Ectodermal cell (in vitro differentiated cells): ENCODE measurements around the gene ZCCHC24.

Experiments
- H3K27ac ChIP-seq: 2 replicates; pipeline ENCODE4 v1.7.0; 2013; ENCODE audit warnings: mild to moderate bottlenecking, low read depth, low read length; ENCODE audit not compliant: insufficient read depth, poor library complexity, severe bottlenecking
- H3K27me3 ChIP-seq: 2 replicates; pipeline ENCODE4 v1.7.0; 2013; ENCODE audit warnings: mild to moderate bottlenecking, low read length; ENCODE audit not compliant: insufficient read depth, control insufficient read depth, poor library complexity, severe bottlenecking
- H3K36me3 ChIP-seq: one replicate; pipeline ENCODE4 v1.7.0; 2013; ENCODE audit warnings: low read length; ENCODE audit not compliant: control insufficient read depth, insufficient read depth
- H3K4me1 ChIP-seq: one replicate; pipeline ENCODE4 v1.7.0; 2013; ENCODE audit warnings: low read length; ENCODE audit not compliant: control insufficient read depth, insufficient read depth
- H3K4me3 ChIP-seq: 2 replicates; pipeline ENCODE4 v1.7.0; 2013; ENCODE audit warnings: low read depth, low read length, control low read depth; ENCODE audit not compliant: insufficient read depth
- H3K9me3 ChIP-seq: 2 replicates; pipeline ENCODE4 v1.7.0; 2013; ENCODE audit warnings: mild to moderate bottlenecking, low read length, moderate library complexity; ENCODE audit not compliant: control insufficient read depth
- WGBS, 2 experiments: methylation state at CpG; one replicate each; pipeline ENCODE4 v1.1.7; 2013; ENCODE audit warnings: missing lambda C conversion rate in 2 of 2; 5-methylcytosine and 5-hydroxymethylcytosine counted together

The ZCCHC24 gene

DNA sequence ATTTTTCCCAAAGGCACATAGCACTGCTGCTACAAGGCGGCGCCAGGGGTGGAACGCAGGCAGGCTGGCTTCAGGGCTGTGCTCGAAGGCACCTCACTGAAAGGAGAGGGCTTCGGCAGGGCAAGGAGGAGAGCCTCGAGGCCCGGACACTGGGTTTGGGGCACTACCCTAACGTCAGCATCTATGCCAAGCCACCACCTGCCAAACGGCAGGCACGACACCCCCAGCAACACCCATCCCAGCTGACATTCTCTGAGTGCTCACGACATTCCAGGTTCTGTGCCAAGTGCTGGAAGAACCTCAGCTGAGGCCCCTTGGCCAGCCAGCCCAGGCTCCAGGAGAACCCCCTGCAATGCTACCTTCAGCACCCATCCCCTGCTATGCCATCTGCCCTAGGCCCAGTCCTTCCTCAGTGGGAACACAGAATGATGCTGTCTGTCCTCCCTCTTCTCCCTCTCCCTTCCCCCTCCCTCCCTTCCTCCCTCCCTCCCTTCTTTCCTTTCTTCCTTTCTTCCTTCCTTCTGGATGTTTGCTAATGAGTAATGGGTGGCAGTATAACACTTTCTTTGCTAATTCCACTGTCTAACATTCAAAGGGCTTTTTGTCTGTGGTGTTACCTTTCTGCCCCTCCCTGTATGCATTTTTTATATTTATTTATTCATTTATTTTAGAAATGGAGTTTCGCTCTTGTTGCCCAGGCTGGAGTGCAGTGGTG lies 24.3 kb downstream of the ZCCHC24 start:
- H3K4me3 ChIP-seq: no peak overlapping the region
- peaks cover 9% of the 10 kb centered on the region for H3K4me1 ChIP-seq
- H3K27ac ChIP-seq: no peak overlapping the region
- H3K9me3 ChIP-seq: no peaks in the 10 kb centered on the region
- 88 to 90% methylated on average over 11 to 12 of the region's 12 CpGs for WGBS, 2 experiments
- no peaks in the 10 kb centered on the region for H3K36me3 ChIP-seq
- H3K27me3 ChIP-seq: no peaks in the 10 kb centered on the region

DNA sequence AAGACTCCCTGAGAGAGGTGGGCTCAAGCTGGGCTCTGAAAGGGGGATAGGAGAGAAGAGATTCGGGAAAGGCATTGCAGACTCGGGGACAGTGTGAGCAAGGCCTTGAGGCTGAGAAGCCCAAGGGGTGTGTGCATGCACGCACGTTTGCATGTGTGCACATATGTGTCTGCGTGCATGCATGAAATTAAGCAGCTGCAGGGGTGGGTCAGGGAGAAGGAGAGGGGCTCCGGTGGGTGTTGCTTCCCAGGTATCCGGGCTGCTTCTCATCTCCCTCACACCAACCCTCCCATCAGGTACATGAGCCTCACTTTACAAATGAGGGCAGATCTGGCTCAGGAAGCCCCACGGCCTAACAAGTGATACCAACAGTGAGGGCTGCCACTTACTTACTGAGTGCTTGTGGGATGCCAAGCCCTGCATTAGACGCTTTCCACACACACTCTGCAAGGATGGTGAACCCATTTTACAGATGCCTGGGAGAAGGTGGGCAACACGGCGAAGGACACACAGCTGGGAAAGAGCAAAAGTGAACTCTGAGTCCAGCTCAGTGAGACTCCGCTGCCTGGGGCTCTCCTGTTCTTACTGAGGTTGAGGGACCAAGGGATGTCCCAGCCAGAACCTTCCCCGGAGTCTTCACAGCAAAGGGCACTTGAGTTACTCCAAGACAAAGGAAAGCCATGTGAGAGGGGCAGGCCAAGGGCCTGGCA lies 26.4 kb downstream of the ZCCHC24 start:
- Histone ChIP-seq H3K9me3 (no peaks in the 10 kb centered on the region), H3K4me1 (peaks cover 9% of the 10 kb centered on the region), H3K4me3 (no peak overlapping the region), H3K27ac (no peak overlapping the region), H3K27me3 (no peaks in the 10 kb centered on the region), H3K36me3 (no peaks in the 10 kb centered on the region)
- WGBS, 2 experiments: 93 to 94% methylated on average over 13 of the region's 13 CpGs

DNA sequence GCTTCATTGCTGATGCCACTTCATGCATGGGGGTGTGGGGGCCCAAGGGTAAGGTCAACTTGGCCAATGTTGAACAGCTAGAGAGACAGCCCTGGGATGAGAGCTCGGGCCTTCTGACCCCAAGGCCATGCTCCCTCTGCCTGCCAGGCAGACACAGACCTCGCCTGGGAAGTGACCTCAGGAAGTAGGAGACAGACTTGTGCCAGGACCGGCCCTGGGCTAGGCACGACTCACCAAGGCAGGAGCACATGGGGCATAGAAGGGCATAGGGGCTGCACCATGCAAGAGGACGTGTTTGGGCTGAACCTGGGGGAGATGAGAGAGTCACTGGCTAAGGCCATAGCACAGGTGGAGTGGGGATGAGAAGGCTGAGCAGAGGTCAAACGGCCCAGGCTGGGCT lies 27.1 kb downstream of the ZCCHC24 start:
- Histone ChIP-seq H3K4me3 (no peak overlapping the region), H3K36me3 (no peaks in the 10 kb centered on the region), H3K4me1 (peaks cover 9% of the 10 kb centered on the region), H3K27ac (no peak overlapping the region), H3K27me3 (no peaks in the 10 kb centered on the region), H3K9me3 (no peaks in the 10 kb centered on the region)
- WGBS, 2 experiments: 92 to 94% methylated on average over 6 of the region's 6 CpGs

DNA sequence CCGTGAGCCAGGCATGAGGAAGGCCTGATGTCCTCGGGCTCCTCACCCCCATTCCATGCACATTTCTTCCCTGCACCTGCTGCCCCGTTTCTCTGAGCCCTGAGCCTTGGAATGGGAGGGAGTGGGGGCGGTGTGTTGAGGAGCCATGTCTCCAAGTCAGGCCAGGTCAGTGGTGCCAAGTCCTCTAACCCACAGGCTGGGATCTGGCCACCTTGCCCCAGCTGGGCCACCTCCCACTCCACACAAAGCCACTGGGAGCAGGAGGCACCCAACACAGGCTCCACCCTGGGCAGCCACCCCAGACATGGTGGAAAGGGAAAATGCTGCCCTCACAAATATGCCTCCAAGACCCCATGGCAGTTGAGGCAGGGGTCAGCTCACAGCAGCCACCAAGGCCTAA lies 27.7 kb downstream of the ZCCHC24 start:
- Histone ChIP-seq H3K27me3 (no peaks in the 10 kb centered on the region), H3K4me3 (no peak overlapping the region), H3K4me1 (peaks cover 9% of the 10 kb centered on the region), H3K36me3 (no peaks in the 10 kb centered on the region), H3K9me3 (no peaks in the 10 kb centered on the region), H3K27ac (no peak overlapping the region)
- 92 to 97% methylated on average over 4 of the region's 4 CpGs for WGBS, 2 experiments

DNA sequence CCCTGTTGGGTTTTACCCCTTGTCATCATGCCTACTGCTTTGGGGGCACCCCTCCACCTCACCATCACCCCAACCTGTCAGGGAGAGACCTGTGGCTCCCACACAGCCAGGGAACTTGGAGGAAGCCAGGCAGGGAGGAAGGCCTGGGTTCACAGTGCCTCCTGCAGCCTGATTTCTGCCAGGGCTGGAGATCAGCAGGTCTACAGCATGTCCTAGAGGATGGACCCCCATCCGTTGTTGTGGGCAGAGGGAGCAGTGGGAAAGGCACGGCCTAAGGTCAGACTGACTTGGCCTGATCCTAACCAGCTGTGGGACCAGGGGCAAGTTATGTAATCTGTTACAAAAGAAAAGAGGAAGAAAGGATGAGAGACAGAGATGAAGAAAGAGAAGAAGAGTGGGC lies 28.2 kb downstream of the ZCCHC24 start:
- H3K27me3 ChIP-seq: no peaks in the 10 kb centered on the region
- peaks cover 4% of the 10 kb centered on the region for H3K4me1 ChIP-seq
- H3K4me3 ChIP-seq: no peak overlapping the region
- no peak overlapping the region for H3K27ac ChIP-seq
- 90 to 95% methylated on average over 2 of the region's 2 CpGs for WGBS, 2 experiments
- H3K36me3 ChIP-seq: no peaks in the 10 kb centered on the region
- H3K9me3 ChIP-seq: no peaks in the 10 kb centered on the region

DNA sequence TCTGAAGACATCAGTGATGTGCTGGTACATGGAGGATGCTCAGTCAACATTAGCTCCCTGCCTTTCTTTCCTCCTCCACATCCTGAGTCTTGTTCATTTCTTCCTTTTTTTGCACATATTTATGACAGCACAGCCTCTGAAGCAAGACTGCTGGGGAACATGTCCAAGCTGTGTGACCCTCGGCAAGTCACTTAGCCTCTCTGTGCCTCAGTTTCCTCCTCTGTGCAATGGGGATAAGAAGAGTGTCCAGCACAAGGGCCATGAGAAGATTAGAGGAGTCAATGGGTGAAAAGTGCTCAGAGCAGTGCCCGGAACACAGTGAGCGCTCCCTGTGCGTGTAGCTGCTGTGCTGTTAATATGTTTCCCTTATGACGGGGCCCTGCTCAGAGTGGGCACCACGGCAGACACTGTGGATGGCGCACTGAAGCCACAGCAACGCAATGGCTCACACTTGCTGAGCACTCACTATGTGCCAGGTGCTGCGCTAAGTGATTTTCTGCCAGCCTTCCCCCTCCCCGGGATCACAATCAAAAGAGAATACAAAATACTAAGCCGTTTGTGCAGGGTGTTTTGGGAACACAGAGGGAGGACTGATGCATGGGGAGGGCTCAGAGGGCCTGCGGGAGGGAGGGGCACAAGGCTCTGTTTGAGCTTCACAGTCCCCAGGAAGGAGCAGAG lies 28.7 kb downstream of the ZCCHC24 start:
- no peaks in the 10 kb centered on the region for H3K36me3 ChIP-seq
- WGBS, 2 experiments: 86 to 88% methylated on average over 12 of the region's 12 CpGs
- H3K4me1 ChIP-seq: no peaks in the 10 kb centered on the region

DNA sequence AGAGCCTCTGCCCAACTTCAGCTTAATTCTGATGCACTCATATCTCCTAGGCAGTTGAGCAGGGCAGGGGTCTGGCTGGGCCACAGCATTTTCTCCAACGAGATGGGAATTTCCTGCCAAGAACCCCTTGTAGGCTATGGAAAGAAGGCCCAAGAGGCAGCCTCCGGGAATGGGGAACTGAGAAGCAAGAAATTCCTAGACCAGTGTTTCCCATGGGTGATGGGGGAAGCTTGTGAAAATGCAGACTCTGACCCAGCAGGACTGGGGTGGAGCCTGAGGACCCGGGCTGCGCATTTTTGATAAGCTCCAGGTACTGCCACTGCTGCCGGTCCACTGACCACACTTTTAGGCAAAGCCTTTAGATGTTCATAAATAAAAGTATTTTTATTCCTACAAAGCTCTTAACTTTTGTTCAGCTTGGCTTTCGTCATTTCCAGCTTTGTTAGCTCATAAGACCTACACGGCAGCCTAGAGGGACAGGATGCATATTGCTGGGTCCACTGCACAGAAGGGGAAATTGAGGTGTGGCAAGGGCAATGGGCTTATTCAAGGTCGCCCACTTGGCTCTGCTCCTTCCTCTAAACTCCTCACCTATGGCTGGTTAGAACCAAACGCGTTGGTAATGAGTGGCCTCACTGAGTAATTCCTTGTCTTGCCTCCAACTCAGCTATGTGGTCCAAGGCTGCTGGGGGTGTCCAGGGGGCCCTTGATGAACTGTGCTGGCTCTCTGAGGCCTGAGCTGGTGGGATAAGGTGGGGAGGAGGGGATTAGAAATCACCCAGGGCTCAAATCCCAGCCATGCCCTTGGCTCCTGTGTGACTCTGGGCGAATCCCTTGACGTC lies 29.5 kb downstream of the ZCCHC24 start:
- Histone ChIP-seq H3K9me3 (no peaks in the 10 kb centered on the region), H3K27me3 (no peaks in the 10 kb centered on the region), H3K4me3 (no peak overlapping the region), H3K36me3 (no peaks in the 10 kb centered on the region), H3K4me1 (no peaks in the 10 kb centered on the region), H3K27ac (no peak overlapping the region)
- 87 to 88% methylated on average over 12 of the region's 12 CpGs for WGBS, 2 experiments

More for the DNA sequence above, 28.7 kb downstream of the ZCCHC24 start:
- Histone ChIP-seq H3K27ac (no peak overlapping the region), H3K27me3 (no peaks in the 10 kb centered on the region), H3K9me3 (no peaks in the 10 kb centered on the region), H3K4me3 (no peak overlapping the region)

DNA sequence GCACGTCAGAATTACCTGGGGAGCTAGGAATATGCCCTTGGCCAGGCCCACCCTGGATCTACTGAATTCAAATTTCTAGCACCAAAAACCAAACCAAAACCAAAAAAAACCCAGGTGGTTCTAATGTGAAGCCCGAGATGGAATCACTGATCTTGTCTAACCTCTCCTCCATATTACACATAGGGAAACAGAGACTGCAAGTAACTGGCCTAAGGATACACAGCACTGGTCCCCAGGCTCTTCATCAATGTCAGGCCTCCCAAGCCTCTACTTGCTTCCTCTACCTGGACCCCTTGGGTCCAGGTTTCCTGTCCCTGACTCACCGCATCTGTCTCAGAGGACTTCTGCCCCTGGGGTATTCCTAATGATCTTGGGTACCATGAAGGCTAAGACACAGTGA lies 30.7 kb downstream of the ZCCHC24 start:
- Histone ChIP-seq H3K9me3 (no peaks in the 10 kb centered on the region), H3K27ac (no peak overlapping the region), H3K36me3 (no peaks in the 10 kb centered on the region), H3K27me3 (no peaks in the 10 kb centered on the region), H3K4me3 (no peak overlapping the region), H3K4me1 (peaks cover 4% of the 10 kb centered on the region)
- WGBS, 2 experiments: 80 to 82% methylated on average over 3 of the region's 3 CpGs

DNA sequence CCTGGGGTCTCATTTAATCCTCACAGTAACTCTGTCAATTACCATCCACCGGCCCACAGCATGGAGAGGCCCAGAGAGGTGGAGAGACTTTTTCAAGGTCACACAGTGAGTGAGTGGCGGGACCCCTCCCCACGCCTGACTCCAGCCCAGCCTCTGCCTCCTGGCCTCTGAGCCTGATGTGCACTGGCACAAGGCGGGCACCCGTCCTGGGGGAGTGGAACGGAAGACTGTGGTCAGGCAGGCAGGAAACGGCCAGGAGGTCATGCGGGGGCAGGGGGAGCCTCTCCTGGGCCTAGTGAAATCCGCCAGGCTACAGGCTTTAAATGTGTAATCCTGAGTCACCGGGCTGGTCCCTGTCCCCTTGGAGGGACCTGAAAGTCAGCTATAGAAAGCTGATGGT lies 32.2 kb downstream of the ZCCHC24 start:
- Histone ChIP-seq H3K36me3 (no peaks in the 10 kb centered on the region), H3K27me3 (no peaks in the 10 kb centered on the region)
- WGBS, 2 experiments: 77 to 79% methylated on average over 10 of the region's 10 CpGs

More for the DNA sequence above, 32.2 kb downstream of the ZCCHC24 start:
- H3K9me3 ChIP-seq: no peaks in the 10 kb centered on the region
- no peak overlapping the region for H3K27ac ChIP-seq
- H3K4me3 ChIP-seq: no peak overlapping the region
- H3K4me1 ChIP-seq: peaks cover 6% of the 10 kb centered on the region
